Glomerular visceral epithelial cell (primary cell): ENCODE measurements around the gene KAT14.
"Not testable (repeated sequence)": the region's sequence is repeated elsewhere in the genome, so short reads cannot be mapped to it uniquely, and the experiment has no call there.

Experiments
- DNase-seq: peaks from one replicate; pipeline ENCODE4 v3.0.0-alpha.2; 2016; ENCODE audit errors: extremely low spot score

KAT14 gene

GRCh38 chr20:18154342-18154741 is 16.7 kb downstream of the KAT14 start:
- DNase-seq, result no peak

- DNase-seq, result no peak
Measured at GRCh38 chr20:18156045-18156444, 18.4 kb downstream of the KAT14 start.

GRCh38 chr20:18164356-18164755 is 26.7 kb downstream of the KAT14 start:
- peak; percentile 8 for DNase-seq

- DNase-seq, result no peak
Measured at GRCh38 chr20:18165553-18165952, 27.9 kb downstream of the KAT14 start.

- no peak for DNase-seq
Measured at GRCh38 chr20:18166241-18166881, 28.7 kb downstream of the KAT14 start.

GRCh38 chr20:18166950-18167349 is 29.3 kb downstream of the KAT14 start:
- DNase-seq, result no peak

- no peak for DNase-seq
Measured at GRCh38 chr20:18172379-18172778, 34.7 kb downstream of the KAT14 start.

- no peak for DNase-seq
Measured at GRCh38 chr20:18174906-18175683, 37.4 kb downstream of the KAT14 start.

GRCh38 chr20:18176318-18176785 is 38.7 kb downstream of the KAT14 start:
- no peak for DNase-seq

GRCh38 chr20:18180366-18180765 is 42.7 kb downstream of the KAT14 start:
- not testable (repeated sequence) for DNase-seq

- DNase-seq, result peak; percentile 22
Measured at GRCh38 chr20:18180815-18181214, 43.2 kb downstream of the KAT14 start.

GRCh38 chr20:18187020-18187419 is 49.4 kb downstream of the KAT14 start:
- no peak for DNase-seq

GRCh38 chr20:18188434-18188833 is 50.8 kb downstream of the KAT14 start:
- DNase-seq, result no peak

- DNase-seq, result no peak
Measured at GRCh38 chr20:18190338-18191233, 52.9 kb downstream of the KAT14 start.

- no peak for DNase-seq
Measured at GRCh38 chr20:18191306-18191705, 53.6 kb downstream of the KAT14 start.

- DNase-seq, result not testable (repeated sequence)
Measured at GRCh38 chr20:18194461-18194860, 56.8 kb downstream of the KAT14 start.

- DNase-seq, result no peak
Measured at GRCh38 chr20:18195931-18196330, 58.3 kb downstream of the KAT14 start.

- no peak for DNase-seq
Measured at GRCh38 chr20:18197382-18198070, 59.9 kb downstream of the KAT14 start.

- no peak for DNase-seq
Measured at GRCh38 chr20:18202966-18203365, 65.3 kb downstream of the KAT14 start.

GRCh38 chr20:18203700-18204099 is 66.0 kb downstream of the KAT14 start:
- not testable (repeated sequence) for DNase-seq

- no peak for DNase-seq
Measured at GRCh38 chr20:18213002-18213401, 75.3 kb downstream of the KAT14 start.

- no peak for DNase-seq
Measured at GRCh38 chr20:18215566-18215965, 77.9 kb downstream of the KAT14 start.
